ENCODE measurements around the gene RRP7A.
"Not testable (repeated sequence)": the region's sequence is repeated elsewhere in the genome, so short reads cannot be mapped to it uniquely, and the experiment has no call there.

The RRP7A gene

DNA sequence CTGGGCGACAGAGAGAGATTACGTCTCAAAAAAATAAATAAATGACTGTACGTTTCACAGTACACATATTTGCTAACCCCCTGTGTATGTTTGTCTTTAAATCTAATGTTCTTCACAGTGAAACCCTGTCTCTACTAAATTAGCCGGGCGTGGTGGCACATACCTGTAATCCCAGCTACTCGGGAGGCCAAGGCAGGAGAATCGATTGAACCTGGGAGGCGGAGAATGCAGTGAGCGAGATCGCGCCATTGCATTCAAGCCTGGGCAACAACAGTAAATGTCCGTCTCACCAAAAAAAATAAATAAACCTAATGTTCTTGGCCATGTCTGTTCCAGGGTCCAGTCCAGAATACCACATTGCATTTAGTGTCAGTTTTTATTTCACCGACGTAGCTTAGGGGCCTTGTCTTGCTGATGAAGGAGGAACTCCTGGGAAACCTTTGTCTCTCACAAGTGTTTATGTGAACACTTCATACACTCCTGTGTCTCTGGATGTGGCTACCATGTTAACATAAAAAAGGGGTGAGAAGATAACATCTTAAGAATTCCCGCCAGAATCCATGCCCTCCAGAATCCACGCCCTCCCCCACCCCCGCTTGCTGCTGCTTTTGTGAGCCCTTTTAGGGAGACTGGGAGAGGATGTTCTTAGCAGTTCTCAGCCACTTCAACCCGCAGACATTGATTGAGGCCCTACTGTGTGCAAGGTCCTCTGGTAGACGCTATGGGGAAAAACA is 29.2 kb upstream of the RRP7A start:
- FAIRE-seq (no peak), DNase-seq (ENCODE audit: insufficient read length, low spot score) (no peak)
- TF ChIP-seq POLR2A (IDR thresholded peaks at IDR 0.05; ENCODE audit: low read depth, low read length): no peak

- not testable (repeated sequence) for FAIRE-seq; DNase-seq (ENCODE audit: insufficient read length, low spot score)
Observed at GRCh38 chr22:42548126-42548525, 28.5 kb upstream of the RRP7A start.

DNA sequence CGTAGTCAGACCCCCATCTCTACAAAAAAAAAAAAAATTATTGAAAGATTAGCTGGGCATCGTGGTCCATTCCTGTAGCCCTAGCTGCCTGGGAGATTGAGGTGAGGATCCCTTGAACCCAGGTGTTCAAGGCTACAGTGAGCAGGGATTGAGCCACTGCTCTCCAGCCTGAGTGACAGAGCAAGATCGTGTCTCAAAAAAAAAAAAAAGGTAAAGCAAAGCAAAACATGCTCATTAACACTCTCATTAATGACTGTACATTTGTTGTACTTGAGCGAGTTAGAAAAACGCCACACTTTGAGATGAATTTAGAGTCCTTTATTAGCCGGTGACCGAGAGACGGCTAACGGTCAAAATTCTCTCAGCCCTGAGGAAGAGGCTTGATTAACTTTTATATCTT is 28.0 kb upstream of the RRP7A start:
- TF ChIP-seq POLR2A (IDR thresholded peaks at IDR 0.05; ENCODE audit: low read depth, low read length): no peak
- FAIRE-seq (no peak), DNase-seq (ENCODE audit: insufficient read length, low spot score) (no peak)

GRCh38 chr22:42544686-42545085 is 25.1 kb upstream of the RRP7A start:
- TF ChIP-seq POLR2A (IDR thresholded peaks at IDR 0.05; ENCODE audit: low read depth, low read length): no peak
- DNase-seq (ENCODE audit: insufficient read length, low spot score) (no peak), FAIRE-seq (no peak)

GRCh38 chr22:42539236-42539771 is 19.7 kb upstream of the RRP7A start:
- not testable (repeated sequence) for DNase-seq (ENCODE audit: insufficient read length, low spot score); FAIRE-seq

GRCh38 chr22:42537199-42537831 is 17.7 kb upstream of the RRP7A start:
- DNase-seq (ENCODE audit: insufficient read length, low spot score): not testable (repeated sequence)
- FAIRE-seq: peak; percentile 38

DNA sequence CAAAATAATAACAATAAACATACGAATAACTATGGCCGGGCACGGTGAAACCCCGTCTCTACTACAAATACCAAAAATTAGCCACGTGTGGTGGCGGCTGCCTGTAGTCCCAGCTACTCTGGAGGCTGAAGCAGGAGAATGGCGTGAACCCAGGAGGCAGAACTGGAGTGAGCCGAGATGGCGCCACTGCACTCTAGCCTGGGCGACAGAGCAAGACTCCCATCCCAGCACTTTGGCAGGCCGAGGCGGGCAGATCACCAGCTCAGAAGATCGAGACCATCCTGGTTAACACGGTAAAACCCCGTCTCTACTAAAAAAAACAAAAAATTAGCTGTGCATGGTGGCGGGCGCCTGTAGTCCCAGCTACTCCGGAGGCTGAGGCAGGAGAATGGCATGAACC is 17.0 kb upstream of the RRP7A start:
- not testable (repeated sequence) for DNase-seq (ENCODE audit: insufficient read length, low spot score); FAIRE-seq

DNA sequence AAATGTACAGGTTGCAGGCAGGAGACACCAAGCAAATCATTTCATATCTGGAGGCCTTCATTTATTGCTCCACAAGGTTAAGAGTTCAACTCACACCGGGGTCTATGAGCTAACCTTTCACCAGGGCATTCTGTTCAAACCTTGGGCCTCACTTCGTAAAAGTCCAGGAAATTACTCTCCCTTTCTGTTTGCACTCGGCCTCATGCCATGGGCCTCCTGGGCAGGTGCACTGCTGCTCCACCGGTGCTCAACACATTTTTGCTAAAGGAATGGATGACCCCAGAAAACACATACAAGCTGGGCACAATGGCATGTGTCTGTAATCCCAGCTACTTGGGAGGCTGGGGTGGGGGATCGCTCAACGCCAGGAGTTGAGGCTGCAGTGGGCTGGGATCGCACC is 16.6 kb upstream of the RRP7A start:
- FAIRE-seq: no peak
- no peak for TF ChIP-seq POLR2A (IDR thresholded peaks at IDR 0.05; ENCODE audit: low read depth, low read length)
- DNase-seq (ENCODE audit: insufficient read length, low spot score): no peak

DNA sequence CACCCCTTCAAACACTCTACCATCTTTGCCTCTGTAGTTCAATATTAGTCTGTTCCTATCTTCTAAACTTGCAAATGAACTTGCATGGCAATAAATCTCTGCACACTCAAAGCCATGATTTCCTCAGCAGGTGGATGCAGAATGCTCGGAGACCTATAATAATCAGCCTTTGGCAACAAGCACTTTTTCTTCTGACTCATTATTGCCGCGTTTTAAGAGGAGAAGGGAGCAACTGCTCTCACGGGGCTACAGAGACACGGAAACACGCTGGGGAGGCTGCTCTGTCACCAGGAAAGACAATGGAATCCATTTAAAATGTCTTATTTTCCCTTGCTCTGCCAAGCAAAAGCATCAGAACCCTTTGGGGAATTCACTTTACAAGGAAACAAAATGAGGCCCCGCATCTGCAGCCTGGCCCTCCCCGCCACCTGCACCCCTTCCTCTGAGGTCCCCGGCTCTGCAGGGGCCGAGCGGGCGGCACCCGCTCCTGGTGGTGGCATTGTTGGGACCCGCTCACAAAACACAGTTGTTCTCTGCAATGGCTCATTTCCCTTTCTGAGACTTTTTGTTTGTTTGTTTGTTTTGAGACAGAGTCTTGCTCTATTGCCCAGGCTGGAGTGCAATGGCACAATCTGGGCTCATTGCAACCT is 15.6 kb upstream of the RRP7A start:
- not testable (repeated sequence) for FAIRE-seq; DNase-seq (ENCODE audit: insufficient read length, low spot score)

GRCh38 chr22:42533638-42533977 is 14.0 kb upstream of the RRP7A start:
- no peak for FAIRE-seq

DNA sequence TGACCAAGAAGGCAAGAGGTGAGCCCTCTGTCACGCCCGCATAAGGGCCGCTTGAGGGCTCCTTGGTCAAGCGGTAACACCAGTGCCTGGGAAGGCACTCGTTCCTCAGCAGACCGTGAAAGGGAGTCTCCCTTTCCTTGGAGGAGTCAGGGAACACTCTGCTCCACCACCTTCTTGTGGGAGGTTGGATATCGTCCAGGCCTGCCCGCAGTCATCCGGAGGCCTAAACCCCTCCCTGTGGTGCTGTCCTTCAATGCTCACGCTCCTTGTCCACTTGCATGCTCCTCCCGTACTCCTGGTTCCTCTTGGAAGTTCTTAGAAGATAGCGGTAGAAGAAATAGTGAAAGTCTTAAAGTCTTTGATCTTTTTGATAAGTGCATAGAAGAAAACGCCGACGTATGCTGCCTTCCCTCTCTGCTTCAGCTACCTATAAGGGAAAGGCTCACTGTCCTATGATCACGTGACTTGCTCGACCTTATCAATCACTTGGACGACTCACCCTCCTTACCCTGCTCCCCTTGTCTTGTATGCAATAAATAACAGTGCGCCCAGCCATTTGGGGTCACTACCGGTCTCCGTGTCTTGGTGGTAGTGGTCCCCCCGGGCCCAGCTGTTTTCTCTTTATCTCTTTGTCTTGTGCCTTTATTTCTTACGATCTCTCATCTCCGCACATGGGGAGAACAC is 11.9 kb upstream of the RRP7A start:
- not testable (repeated sequence) for FAIRE-seq

More at GRCh38 chr22:42533638-42533977, 14.0 kb upstream of the RRP7A start:
- TF ChIP-seq POLR2A (IDR thresholded peaks at IDR 0.05; ENCODE audit: low read depth, low read length): no peak
- DNase-seq (ENCODE audit: insufficient read length, low spot score): no peak

GRCh38 chr22:42529435-42529834 is 9.8 kb upstream of the RRP7A start:
- FAIRE-seq; DNase-seq (ENCODE audit: insufficient read length, low spot score): not testable (repeated sequence)

More for the DNA sequence above, 11.9 kb upstream of the RRP7A start:
- DNase-seq (ENCODE audit: insufficient read length, low spot score): not testable (repeated sequence)

DNA sequence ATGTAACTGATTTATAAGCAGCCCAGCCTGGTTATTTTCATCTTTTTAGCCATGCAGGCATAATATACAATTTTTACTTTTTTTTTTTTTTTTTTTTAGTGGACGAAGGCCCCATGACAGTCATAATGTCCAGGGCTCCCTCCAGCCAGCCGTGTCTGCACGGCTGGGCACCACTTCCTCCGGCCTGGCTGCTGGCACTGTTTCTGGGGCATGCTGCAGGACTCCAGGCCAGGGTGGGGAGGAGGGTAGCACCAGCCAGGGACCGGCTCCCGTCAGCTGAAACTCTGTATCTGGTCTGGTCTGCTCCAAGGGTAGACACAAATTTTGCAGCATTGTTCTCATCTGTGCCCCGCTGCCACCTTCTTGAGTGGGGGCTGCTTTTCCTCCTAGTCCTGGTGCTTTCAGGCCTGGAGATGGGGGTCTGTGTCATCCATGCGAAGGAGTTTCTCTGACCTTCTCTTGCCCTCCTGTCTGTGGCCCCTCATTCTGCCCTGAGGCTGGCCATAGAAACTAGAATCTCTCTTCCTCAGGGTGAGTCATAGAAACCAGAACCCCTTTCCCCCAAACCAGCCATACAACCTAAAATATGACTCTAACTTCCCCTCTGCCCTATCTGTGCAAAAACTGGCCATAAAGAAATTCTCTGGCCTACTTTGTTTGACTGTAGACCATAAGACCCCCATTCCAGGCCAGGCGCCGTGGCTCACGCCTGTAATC is 9.2 kb upstream of the RRP7A start:
- DNase-seq (ENCODE audit: insufficient read length, low spot score): no peak
- TF ChIP-seq POLR2A (IDR thresholded peaks at IDR 0.05; ENCODE audit: low read depth, low read length): no peak
- FAIRE-seq: no peak

DNA sequence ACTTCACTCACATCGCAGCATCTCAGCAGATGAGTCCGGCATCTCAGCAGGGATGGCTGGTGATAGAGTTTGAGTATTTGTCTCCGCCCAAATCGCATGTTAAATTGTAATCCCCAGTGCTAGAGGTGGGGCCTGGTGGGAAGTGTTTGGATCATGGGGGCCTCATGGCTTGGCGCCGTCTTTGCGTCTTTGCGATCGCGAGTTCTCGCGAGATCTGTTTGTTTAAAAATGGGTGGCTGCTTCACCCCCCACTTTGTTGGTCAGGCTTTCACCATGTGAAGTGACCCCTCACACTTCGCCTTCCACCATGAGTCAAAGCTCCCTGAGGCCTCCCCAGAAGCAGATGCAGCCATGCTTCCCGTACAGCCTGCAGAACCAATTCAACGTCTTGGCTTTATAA is 3.0 kb upstream of the RRP7A start:
- FAIRE-seq: no peak
- DNase-seq (ENCODE audit: insufficient read length, low spot score): no peak
- TF ChIP-seq POLR2A (IDR thresholded peaks at IDR 0.05; ENCODE audit: low read depth, low read length): no peak

Data from H54 (cell line).